Peyer's patch (tissue), 4 donors: Measurements from ENCODE around the gene ADAMTSL3.

Source experiments
- CTCF ChIP-seq, 6 experiments: fragments of 450-650 bp in 4 of 6; fragments of 200-600 bp in 2 of 6; sonication (generic) in 1 of 6; IDR thresholded peaks; one replicate each; pipeline ENCODE4 v1.5.1; 2017 to 2019; ENCODE audit warnings: antibody characterized with exemption in 6 of 6, mild to moderate bottlenecking in 3 of 6, moderate library complexity in 1 of 6
- POLR2A ChIP-seq, 2 donors: fragments of 450-650 bp; IDR thresholded peaks; one replicate each; pipeline ENCODE4 v1.5.1; 2017; ENCODE audit warnings: antibody characterized with exemption in 2 of 2, mild to moderate bottlenecking in 2 of 2, moderate library complexity in 2 of 2

- TF ChIP-seq CTCF (IDR thresholded peaks at IDR 0.05) (no peak), POLR2A (IDR thresholded peaks at IDR 0.05) (no peak)
These were observed 300.6 kb downstream of the ADAMTSL3 start for GRCh38 chr15:83954506-83954905.
